ENCODE results near the gene MORN1. TPM values are rescaled to one million over a fixed set of nuclear protein-coding genes. Genes with fewer than 3 reads are reported as not detected.

MORN1 gene
- total and polyA plus RNA-seq, 3 donors from 2014 or later: 30.4 to 34.5 (median 30.9) TPM

DNA sequence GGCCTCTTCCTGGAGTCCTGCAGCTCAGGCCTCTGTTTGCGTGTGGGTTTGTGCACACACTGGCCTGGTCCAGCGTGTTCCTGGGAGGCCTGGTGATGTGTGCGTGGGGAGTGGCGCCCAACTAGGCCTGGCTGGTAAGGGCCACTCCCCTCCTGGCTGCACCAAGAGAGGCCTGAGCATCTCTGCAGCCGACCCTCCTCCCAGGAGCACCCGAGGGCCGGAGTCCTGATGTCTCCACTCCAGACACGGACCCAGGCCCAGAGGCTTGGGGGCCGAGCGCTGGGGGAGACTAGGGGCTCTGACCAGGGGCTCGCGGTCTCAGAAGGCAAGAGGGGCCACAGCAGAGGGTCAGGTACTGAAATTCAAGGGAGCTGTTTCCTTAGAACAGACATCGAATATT is 33.3 kb downstream of the MORN1 start:
- H3K27me3 ChIP-seq: no peaks in the 10 kb centered on the region

GRCh38 chr1:2356911-2357845 is 34.2 kb downstream of the MORN1 start:
- Histone ChIP-seq H3K27ac (no peak overlapping the region), H3K27me3 (no peaks in the 10 kb centered on the region), H3K4me1 (peaks cover 11% of the 10 kb centered on the region), H3K4me3 (no peak overlapping the region), H3K9me3 (no peaks in the 10 kb centered on the region), H3K36me3 (ENCODE audit: low read depth, missing control alignments) (no peaks in the 10 kb centered on the region)
- 90 to 96% methylated on average over 26 to 31 of the region's 37 CpGs for WGBS, 2 donors
- intact Hi-C loops (cut with DNase I; ENCODE audit: low total_unique reads): no loop called here
- DNase-seq: no peak
- no peak for TF ChIP-seq POLR2A (IDR thresholded peaks at IDR 0.05)
- TF ChIP-seq, protein P1, sequence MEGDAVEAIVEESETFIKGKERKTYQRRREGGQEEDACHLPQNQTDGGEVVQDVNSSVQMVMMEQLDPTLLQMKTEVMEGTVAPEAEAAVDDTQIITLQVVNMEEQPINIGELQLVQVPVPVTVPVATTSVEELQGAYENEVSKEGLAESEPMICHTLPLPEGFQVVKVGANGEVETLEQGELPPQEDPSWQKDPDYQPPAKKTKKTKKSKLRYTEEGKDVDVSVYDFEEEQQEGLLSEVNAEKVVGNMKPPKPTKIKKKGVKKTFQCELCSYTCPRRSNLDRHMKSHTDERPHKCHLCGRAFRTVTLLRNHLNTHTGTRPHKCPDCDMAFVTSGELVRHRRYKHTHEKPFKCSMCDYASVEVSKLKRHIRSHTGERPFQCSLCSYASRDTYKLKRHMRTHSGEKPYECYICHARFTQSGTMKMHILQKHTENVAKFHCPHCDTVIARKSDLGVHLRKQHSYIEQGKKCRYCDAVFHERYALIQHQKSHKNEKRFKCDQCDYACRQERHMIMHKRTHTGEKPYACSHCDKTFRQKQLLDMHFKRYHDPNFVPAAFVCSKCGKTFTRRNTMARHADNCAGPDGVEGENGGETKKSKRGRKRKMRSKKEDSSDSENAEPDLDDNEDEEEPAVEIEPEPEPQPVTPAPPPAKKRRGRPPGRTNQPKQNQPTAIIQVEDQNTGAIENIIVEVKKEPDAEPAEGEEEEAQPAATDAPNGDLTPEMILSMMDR (IDR thresholded peaks at IDR 0.05): no peak

More for the DNA sequence above, 33.3 kb downstream of the MORN1 start:
- no peaks in the 10 kb centered on the region for H3K9me3 ChIP-seq
- no peaks in the 10 kb centered on the region for H3K36me3 ChIP-seq (ENCODE audit: low read depth, missing control alignments)
- no peak for TF ChIP-seq POLR2A (IDR thresholded peaks at IDR 0.05)
- TF ChIP-seq, protein P1 (IDR thresholded peaks at IDR 0.05): no peak
- intact Hi-C loops (cut with DNase I; ENCODE audit: low total_unique reads): no loop called here
- DNase-seq: no peak
- no peak overlapping the region for H3K4me3 ChIP-seq
- 89 to 90% methylated on average over 10 to 13 of the region's 13 CpGs for WGBS, 2 donors
- H3K27ac ChIP-seq: no peak overlapping the region
- peaks cover 6% of the 10 kb centered on the region for H3K4me1 ChIP-seq

GRCh38 chr1:2356401-2356800 is 35.0 kb downstream of the MORN1 start:
- intact Hi-C loops (cut with DNase I; ENCODE audit: low total_unique reads): no loop called here
- no peak for DNase-seq
- no peaks in the 10 kb centered on the region for H3K9me3 ChIP-seq

GRCh38 chr1:2355373-2356261 is 35.7 kb downstream of the MORN1 start:
- Histone ChIP-seq H3K4me1 (peaks cover 11% of the 10 kb centered on the region), H3K9me3 (no peaks in the 10 kb centered on the region), H3K4me3 (no peak overlapping the region), H3K36me3 (ENCODE audit: low read depth, missing control alignments) (no peaks in the 10 kb centered on the region), H3K27ac (no peak overlapping the region), H3K27me3 (no peaks in the 10 kb centered on the region)
- no peak for DNase-seq
- WGBS, 2 donors: 83 to 92% methylated on average over 4 to 28 of the region's 28 CpGs
- TF ChIP-seq, protein P1 (IDR thresholded peaks at IDR 0.05): no peak
- TF ChIP-seq POLR2A (IDR thresholded peaks at IDR 0.05): no peak
- intact Hi-C loops (cut with DNase I; ENCODE audit: low total_unique reads): no loop called here

More at GRCh38 chr1:2356401-2356800, 35.0 kb downstream of the MORN1 start:
- Histone ChIP-seq H3K4me3 (no peak overlapping the region), H3K27me3 (no peaks in the 10 kb centered on the region), H3K27ac (no peak overlapping the region), H3K4me1 (peaks cover 11% of the 10 kb centered on the region), H3K36me3 (ENCODE audit: low read depth, missing control alignments) (no peaks in the 10 kb centered on the region)
- WGBS, 2 donors: 89 to 100% methylated on average over 3 to 15 of the region's 15 CpGs
- TF ChIP-seq, protein P1 (IDR thresholded peaks at IDR 0.05): no peak
- TF ChIP-seq POLR2A (IDR thresholded peaks at IDR 0.05): no peak

All from testis (tissue), 3 donors.